Stimulated activated naive CD8-positive, alpha-beta T cell treated with anti-CD3 and anti-CD28 coated beads, Interleukin-15, Interleukin-2, amounts not matched to agents 100 ng/mL and 50 ng/mL, for 24 hours (primary cell): ENCODE results near the gene KLF18.
"Not testable (repeated sequence)": the region's sequence is repeated elsewhere in the genome, so short reads cannot be mapped to it uniquely, and the experiment has no call there.

Experiments
- H3K27ac Mint-ChIP-seq: one replicate; pipeline ENCODE4 v1.8.0; 2021; ENCODE audit warnings: mild to moderate bottlenecking, mixed read lengths
- H3K27me3 Mint-ChIP-seq: one replicate; pipeline ENCODE4 v1.8.0; 2021; ENCODE audit warnings: mixed read lengths
- H3K36me3 Mint-ChIP-seq: one replicate; pipeline ENCODE4 v1.8.0; 2021; ENCODE audit warnings: low read depth, mixed read lengths
- H3K4me1 Mint-ChIP-seq: one replicate; pipeline ENCODE4 v1.8.0; 2021; ENCODE audit warnings: low read depth, mixed read lengths
- H3K4me3 Mint-ChIP-seq: one replicate; pipeline ENCODE4 v1.8.0; 2021; ENCODE audit warnings: mild to moderate bottlenecking, mixed read lengths
- H3K9me3 Mint-ChIP-seq: one replicate; pipeline ENCODE4 v1.8.0; 2021; ENCODE audit warnings: mixed read lengths

KLF18 gene

GRCh38 chr1:44141531-44141930, at the start of gene KLF18:
KLF18 (minus strand) TSS chr1:44141631; CDS start chr1:44141631, 0 bp downstream.
- H3K27ac Mint-ChIP-seq: no peak within 1 kb of the TSS
- peaks cover 15% of the 10 kb centered on the region for H3K9me3 Mint-ChIP-seq
- H3K4me1 Mint-ChIP-seq: no peaks in the 10 kb centered on the region
- H3K4me3 Mint-ChIP-seq: no peak within 1 kb of the TSS
- H3K27me3 Mint-ChIP-seq: no peaks in the 10 kb centered on the region
- peaks cover 11% of the 10 kb centered on the region for H3K36me3 Mint-ChIP-seq

- no peak overlapping the region for H3K4me3 Mint-ChIP-seq
These were observed 33.2 kb upstream of the KLF18 start for GRCh38 chr1:44174630-44175029.

DNA sequence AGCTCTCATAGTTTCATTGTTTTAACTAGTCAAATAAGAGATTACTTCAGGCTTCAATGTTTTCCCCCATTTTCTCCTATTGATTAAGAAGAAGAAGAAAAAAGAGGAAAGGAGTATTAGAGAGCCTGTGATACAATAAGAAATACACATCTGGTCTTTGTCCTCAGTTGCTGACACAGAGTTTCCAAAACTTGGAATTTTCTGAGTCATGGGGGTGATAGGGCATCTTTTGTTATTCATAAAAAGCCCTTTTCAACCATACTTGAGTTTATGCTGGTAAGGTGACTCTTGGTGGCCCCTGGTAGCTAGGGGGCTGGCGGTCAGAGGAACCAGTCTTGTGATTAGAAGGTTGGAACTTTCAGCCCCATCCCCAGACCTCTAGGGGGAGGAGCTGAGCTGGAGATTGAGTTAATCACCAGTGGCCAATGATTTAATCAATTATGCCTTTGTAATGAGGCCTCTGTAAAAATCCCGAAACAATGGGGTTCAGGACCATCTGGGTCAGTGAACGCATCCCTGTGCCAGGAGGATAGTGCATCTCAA, 28.9 kb upstream of the KLF18 start:
- Mint-ChIP-seq H3K4me1 (no peaks in the 10 kb centered on the region), H3K27me3 (peaks cover 21% of the 10 kb centered on the region), H3K9me3 (peaks cover 14% of the 10 kb centered on the region), H3K36me3 (no peaks in the 10 kb centered on the region), H3K4me3 (no peak overlapping the region), H3K27ac (no peak overlapping the region)

More at GRCh38 chr1:44174630-44175029, 33.2 kb upstream of the KLF18 start:
- no peaks in the 10 kb centered on the region for H3K4me1 Mint-ChIP-seq
- H3K27ac Mint-ChIP-seq: no peak overlapping the region
- H3K9me3 Mint-ChIP-seq: peaks cover 6% of the 10 kb centered on the region
- no peaks in the 10 kb centered on the region for H3K36me3 Mint-ChIP-seq
- H3K27me3 Mint-ChIP-seq: peaks cover 19% of the 10 kb centered on the region

DNA sequence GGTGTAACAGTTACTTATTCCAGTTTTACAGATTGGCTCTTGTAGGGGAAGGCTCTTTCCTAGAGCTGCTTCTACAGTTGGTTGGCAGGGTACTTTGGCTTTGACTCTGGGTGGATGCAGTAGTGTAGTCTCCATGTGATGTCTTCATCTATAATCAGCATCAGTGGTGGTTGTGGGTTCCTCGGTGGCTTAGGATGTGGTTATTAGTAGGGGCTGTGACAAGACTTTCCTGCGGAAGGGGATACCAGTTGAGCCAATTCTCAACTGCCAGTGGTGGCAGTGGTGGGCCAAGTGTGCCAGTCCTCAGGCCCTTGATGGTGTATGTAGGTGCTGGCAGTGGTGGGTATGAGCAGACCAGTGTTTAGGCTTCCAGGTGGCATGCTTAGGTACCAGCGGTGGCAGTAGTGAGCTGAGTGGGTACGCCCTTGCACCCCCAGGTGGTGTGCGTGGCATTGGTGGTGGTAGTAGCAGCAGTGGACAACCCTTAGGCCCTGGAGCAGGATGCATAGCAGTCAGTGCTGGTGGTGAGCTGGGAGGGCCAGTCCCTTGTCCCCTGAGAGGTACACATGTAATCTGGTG, 27.2 kb upstream of the KLF18 start:
- Mint-ChIP-seq H3K36me3 (no peaks in the 10 kb centered on the region), H3K4me3 (no peak overlapping the region), H3K9me3 (peaks cover 8% of the 10 kb centered on the region), H3K27me3 (peaks cover 17% of the 10 kb centered on the region), H3K27ac (no peak overlapping the region), H3K4me1 (no peaks in the 10 kb centered on the region)

GRCh38 chr1:44161546-44161945, 20.1 kb upstream of the KLF18 start:
- peaks cover 4% of the 10 kb centered on the region for H3K27me3 Mint-ChIP-seq
- no peak overlapping the region for H3K4me3 Mint-ChIP-seq
- no peak overlapping the region for H3K27ac Mint-ChIP-seq
- no peaks in the 10 kb centered on the region for H3K9me3 Mint-ChIP-seq
- no peaks in the 10 kb centered on the region for H3K36me3 Mint-ChIP-seq
- no peaks in the 10 kb centered on the region for H3K4me1 Mint-ChIP-seq

- no peak overlapping the region for H3K4me3 Mint-ChIP-seq
- H3K27ac Mint-ChIP-seq: no peak overlapping the region
- no peaks in the 10 kb centered on the region for H3K27me3 Mint-ChIP-seq
- H3K9me3 Mint-ChIP-seq: no peaks in the 10 kb centered on the region
- no peaks in the 10 kb centered on the region for H3K36me3 Mint-ChIP-seq
- H3K4me1 Mint-ChIP-seq: no peaks in the 10 kb centered on the region
These were observed 17.4 kb upstream of the KLF18 start for GRCh38 chr1:44158871-44159270.

DNA sequence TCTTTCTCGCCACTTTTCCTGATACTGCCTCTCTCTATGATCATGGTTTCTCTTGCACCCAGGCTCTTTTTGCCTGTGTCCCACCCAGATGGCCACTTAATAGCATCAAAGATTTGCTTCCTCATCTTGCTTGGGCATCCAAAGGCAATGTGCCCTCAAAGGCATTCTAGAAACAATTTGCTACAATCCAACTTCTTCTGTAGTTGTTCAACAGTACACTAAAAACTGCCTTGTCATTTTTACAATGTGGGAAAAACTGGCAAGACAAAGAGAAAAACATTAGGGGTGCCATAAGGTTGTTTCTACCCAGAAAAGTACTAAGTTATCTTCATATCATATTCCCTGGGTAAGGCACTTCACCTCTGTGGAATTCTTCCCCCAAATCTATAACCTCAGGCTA, 16.5 kb upstream of the KLF18 start:
- H3K27ac Mint-ChIP-seq: no peak overlapping the region

DNA sequence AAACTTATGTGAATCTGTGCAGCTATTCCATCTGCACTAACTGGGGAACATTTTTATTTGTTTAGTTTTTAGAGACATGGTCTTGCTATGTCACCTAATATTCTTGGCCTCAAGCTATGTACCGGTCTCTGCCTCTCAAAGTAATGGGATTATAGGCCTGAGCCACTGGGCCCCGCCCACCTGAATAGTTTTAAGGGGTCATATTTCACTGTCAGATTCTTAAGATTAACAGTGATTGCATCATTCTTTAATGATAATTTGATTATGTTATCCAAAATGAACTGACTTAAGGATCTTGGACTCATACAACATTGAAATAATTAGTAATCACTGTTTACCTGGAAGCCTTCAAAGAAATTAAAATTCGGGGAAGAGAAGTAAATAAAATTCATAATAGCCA, 12.6 kb upstream of the KLF18 start:
- no peak overlapping the region for H3K4me3 Mint-ChIP-seq
- peaks cover 7% of the 10 kb centered on the region for H3K27me3 Mint-ChIP-seq
- H3K27ac Mint-ChIP-seq: no peak overlapping the region
- H3K9me3 Mint-ChIP-seq: no peaks in the 10 kb centered on the region
- H3K36me3 Mint-ChIP-seq: no peaks in the 10 kb centered on the region
- peaks cover 17% of the 10 kb centered on the region for H3K4me1 Mint-ChIP-seq

More for the DNA sequence above, 16.5 kb upstream of the KLF18 start:
- Mint-ChIP-seq H3K9me3 (no peaks in the 10 kb centered on the region), H3K4me3 (no peak overlapping the region), H3K4me1 (no peaks in the 10 kb centered on the region), H3K36me3 (no peaks in the 10 kb centered on the region), H3K27me3 (no peaks in the 10 kb centered on the region)

GRCh38 chr1:44152692-44153091, 11.3 kb upstream of the KLF18 start:
- Mint-ChIP-seq H3K27me3 (peaks cover 7% of the 10 kb centered on the region), H3K36me3 (no peaks in the 10 kb centered on the region), H3K4me1 (peaks cover 17% of the 10 kb centered on the region), H3K27ac (no peak overlapping the region), H3K4me3 (no peak overlapping the region), H3K9me3 (no peaks in the 10 kb centered on the region)

DNA sequence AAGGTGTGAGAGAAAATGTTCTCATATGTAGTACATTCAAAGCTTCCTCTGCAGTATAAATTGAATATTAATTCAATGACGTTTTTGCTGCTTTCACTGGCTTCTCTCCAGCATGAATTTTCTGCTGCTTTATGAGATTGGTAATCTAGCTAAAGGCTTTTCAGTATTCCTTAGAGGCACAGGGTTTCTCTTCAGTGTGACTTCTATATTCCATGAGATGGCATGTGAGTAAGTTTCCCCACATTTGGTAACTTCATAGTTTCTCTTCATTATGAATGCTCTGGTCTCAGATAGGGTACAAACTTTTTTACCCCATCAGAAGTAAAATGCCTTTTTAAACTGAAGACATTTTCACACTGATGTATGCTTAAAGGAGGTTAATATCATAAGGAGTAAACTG, 10.4 kb upstream of the KLF18 start:
- no peaks in the 10 kb centered on the region for H3K9me3 Mint-ChIP-seq
- H3K36me3 Mint-ChIP-seq: no peaks in the 10 kb centered on the region
- H3K27ac Mint-ChIP-seq: no peak overlapping the region
- peaks cover 17% of the 10 kb centered on the region for H3K4me1 Mint-ChIP-seq
- H3K27me3 Mint-ChIP-seq: peaks cover 7% of the 10 kb centered on the region
- no peak overlapping the region for H3K4me3 Mint-ChIP-seq

DNA sequence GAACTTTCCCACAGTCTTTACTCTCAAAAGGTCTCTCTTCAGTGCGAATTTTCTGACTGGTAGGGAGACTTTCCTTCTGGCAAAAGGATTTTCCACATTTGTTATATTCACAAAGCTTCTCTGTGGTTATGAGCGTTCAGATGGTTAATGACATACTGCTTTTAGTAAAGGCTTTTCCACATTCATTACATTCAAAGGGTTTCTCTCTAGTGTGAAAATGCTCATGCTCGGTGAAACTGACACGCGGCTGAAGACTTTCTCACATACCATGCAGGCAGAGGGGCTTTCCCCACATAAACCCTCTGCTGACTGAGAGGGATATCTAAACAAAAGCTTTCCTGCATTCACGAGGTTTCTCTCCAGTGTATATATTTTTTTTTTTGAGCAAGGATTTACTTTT, 9.9 kb upstream of the KLF18 start:
- Mint-ChIP-seq H3K27ac (no peak overlapping the region), H3K4me1 (peaks cover 17% of the 10 kb centered on the region), H3K4me3 (no peak overlapping the region), H3K36me3 (no peaks in the 10 kb centered on the region), H3K9me3 (no peaks in the 10 kb centered on the region), H3K27me3 (peaks cover 7% of the 10 kb centered on the region)

GRCh38 chr1:44147582-44147981, 6.2 kb upstream of the KLF18 start:
- Mint-ChIP-seq H3K27ac (no peak overlapping the region), H3K4me1 (peaks cover 17% of the 10 kb centered on the region), H3K4me3 (no peak overlapping the region), H3K9me3 (peaks cover 15% of the 10 kb centered on the region), H3K36me3 (peaks cover 11% of the 10 kb centered on the region), H3K27me3 (peaks cover 5% of the 10 kb centered on the region)

DNA sequence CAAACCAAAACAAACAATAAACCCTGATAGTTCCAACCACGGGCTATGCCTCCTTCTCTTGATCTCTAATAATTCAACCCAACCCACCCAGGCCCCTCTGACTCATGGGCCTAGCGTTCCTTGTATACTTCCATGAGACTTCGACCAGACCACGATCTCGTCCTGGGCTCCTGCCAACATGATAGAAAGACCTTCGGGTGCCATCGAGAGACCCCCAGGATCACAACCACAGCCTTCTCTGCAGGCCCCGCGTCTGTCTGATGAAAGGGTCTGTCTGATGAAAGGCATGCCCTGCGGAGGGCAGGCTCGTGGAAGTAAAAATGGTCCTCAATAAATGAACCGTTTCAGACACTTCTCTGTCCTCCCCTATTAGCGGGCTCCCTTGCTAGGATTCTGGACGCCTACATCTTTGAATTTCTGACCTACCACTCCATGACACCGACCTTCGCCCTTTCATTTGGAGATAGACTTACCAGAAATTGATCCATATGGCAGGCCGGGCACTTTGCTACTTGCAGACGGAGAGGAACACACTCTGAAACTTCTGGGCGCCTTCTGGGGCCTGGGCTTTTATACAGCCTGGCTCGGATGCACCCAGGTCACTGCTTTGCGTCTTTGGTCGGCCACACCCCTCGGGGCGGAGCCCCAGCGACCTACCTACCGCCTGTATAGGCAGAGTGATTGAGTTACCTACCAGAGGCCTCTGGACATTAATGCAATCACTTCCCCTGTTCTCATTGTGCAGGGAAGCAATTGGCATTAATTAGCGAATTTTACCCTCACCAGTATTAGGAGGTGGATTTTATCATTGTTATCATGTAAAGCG, 5.3 kb upstream of the KLF18 start:
- no peak overlapping the region for H3K27ac Mint-ChIP-seq
- peaks cover 8% of the 10 kb centered on the region for H3K4me1 Mint-ChIP-seq
- peaks cover 3% of the 10 kb centered on the region for H3K27me3 Mint-ChIP-seq
- no peak overlapping the region for H3K4me3 Mint-ChIP-seq
- peaks cover 11% of the 10 kb centered on the region for H3K36me3 Mint-ChIP-seq
- peaks cover 15% of the 10 kb centered on the region for H3K9me3 Mint-ChIP-seq

DNA sequence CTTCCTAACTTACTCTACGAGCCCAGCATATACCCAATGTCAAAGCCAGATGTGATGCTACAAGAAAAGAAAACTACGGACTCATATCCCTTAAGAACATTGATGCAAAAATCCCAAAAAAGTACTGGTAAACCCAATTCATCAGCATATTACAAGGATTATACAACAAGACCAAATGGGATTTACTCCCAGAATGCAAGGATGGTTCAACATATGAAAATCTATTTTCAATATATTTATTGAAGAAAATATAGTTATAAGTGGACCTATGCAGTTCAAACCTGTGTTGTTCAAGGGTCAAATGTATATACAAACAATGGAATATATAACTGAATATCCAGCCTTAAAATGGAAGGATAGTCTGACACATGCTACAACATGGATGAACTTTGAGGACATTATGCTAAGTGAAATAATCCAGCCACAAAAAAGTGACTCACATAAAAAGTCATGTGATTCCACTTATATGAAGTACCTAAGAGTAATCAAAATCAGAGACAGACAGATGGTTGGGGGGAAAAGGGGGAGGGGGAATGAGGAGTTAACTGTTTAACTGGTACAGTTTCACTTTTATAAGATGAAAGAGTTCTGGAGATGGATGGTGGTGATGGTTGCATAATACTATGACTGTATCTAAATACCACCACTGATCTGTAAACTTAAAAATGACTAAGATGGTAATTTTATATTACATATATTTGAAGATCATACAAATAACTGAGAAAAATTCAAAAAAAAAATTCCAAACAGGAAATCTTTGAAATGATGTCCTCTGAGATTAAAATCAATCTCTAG, 3.7 kb upstream of the KLF18 start:
- no peak overlapping the region for H3K4me3 Mint-ChIP-seq
- peaks cover 3% of the 10 kb centered on the region for H3K27me3 Mint-ChIP-seq
- no peaks in the 10 kb centered on the region for H3K4me1 Mint-ChIP-seq
- peaks cover 15% of the 10 kb centered on the region for H3K9me3 Mint-ChIP-seq
- H3K36me3 Mint-ChIP-seq: peaks cover 11% of the 10 kb centered on the region
- H3K27ac Mint-ChIP-seq: no peak overlapping the region

- H3K9me3 Mint-ChIP-seq, H3K27me3 Mint-ChIP-seq, H3K27ac Mint-ChIP-seq, H3K4me3 Mint-ChIP-seq, H3K4me1 Mint-ChIP-seq, H3K36me3 Mint-ChIP-seq: not testable (repeated sequence)
These were observed 1.9 kb downstream of the KLF18 start for GRCh38 chr1:44139565-44139964.
